RWPE1 (cell line): ENCODE data around the gene ZYG11B.
A peak's percentile ranks its signal among the peaks of the same experiment; 100 is the strongest.
"Not testable (repeated sequence)": the region's sequence is repeated elsewhere in the genome, so short reads cannot be mapped to it uniquely, and the experiment has no call there.

Experiments used
- CTCF ChIA-PET: fragments of 350-600 bp; sonication (Branson Sonifier 250); formaldehyde crosslinking; extraction: SDS; loops from one replicate; lab custom pipeline; 2021; lab: Yijun Ruan, JAX
- POLR2A ChIA-PET: fragments of 400-600 bp; formaldehyde crosslinking; extraction: SDS; loops from one replicate; lab custom pipeline; 2020; ENCODE audit warnings: antibody characterized with exemption; ENCODE audit not compliant: low non-redundant PET; lab: Yijun Ruan, JAX
- DNase-seq: peaks from one replicate; pipeline ENCODE4 v3.0.0; 2012; ENCODE audit warnings: low spot score
- H3K27ac ChIP-seq: fragments of 450-650 bp; 2 replicates; pipeline ENCODE4 v1.5.1; 2017
- CTCF ChIP-seq: fragments of 450-650 bp; conservative IDR thresholded peaks from 2 replicates; pipeline ENCODE4 v1.5.1; 2017; ENCODE audit warnings: low read depth, mild to moderate bottlenecking

The ZYG11B gene

DNA sequence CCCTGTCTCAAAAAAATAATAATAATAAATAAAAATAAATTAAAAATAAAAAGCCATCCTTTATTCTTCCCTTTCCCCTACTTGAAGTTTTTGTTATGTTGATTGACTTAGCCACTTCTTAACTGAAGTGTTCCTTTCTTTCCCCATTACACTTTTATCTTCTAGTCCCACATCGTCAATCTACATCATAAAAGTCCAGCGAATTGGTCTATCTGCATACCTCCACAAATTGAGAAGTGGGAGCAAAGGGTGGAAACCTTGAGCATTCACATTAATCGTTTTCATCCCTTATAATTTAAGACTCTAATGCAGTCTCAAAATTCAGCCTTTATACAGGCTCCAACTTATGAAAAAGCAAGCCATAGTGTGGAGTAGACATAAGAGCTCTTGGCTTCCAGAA lies 109.8 kb downstream of the ZYG11B start:
- POLR2A ChIA-PET = interaction anchor here (0.6 kb wide), 1 partner anchor 111 kb away, joined by 3 read pairs; no protein-coding TSS in a partner anchor
- no peak for DNase-seq
- no peak overlapping the region for H3K27ac ChIP-seq
- TF ChIP-seq CTCF = no peak
- CTCF ChIA-PET = interaction anchor here (0.6 kb wide), 1 partner anchor 12 kb away, joined by 3 read pairs; no protein-coding TSS in a partner anchor

- POLR2A ChIA-PET = interaction anchor here (0.6 kb wide), 1 partner anchor 8 kb away, joined by 3 read pairs; no protein-coding TSS in a partner anchor
- CTCF ChIA-PET, DNase-seq, H3K27ac ChIP-seq: not testable (repeated sequence)
Observed at GRCh38 chr1:52839175-52839574, 112.9 kb downstream of the ZYG11B start.

DNA sequence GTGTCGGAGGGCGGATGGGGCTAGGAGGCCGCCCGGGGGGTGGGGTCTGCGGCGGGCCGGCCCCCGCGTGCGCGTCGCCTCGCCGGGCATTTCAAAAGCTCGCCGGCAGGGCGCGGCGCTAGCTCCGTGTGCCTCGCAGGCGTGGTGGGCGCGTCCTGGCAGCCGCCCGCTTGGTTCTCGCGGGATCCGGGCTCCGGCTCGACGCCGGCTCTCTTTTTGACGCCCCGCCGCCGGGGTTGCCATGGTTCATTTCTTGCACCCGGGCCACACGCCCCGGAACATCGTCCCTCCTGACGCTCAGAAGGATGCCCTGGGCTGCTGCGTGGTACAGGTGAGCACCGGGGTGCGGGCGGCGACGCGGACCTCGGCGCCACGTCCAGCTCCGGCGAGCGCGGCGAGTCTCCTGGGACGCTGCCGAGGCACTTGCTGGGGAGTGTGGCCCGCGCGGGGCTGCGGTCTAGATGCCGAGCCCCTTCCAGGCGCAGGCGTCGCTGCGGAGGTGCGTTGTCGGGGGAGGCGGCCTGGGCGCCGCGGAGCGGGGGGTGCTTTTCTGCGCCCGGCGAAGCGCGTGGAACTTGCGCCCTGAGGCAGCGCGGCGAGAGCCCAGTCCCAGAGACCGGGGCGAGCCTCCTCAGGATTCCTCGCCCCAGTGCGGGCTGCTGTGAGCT lies 116.5 kb downstream of the ZYG11B start, which contains the start of gene ZYG11A:
TSS of gene ZYG11A (plus strand) at position 118 of the 668 bp plus-strand sequence. CDS start at position 242, 124 bp downstream.
- ChIA-PET CTCF (interaction anchor here (0.7 to 1.3 kb wide), 2 partner anchors 17 to 79 kb away, joined by 3 read pairs; partner anchors contain the start of gene ECHDC2), POLR2A (interaction anchor here (0.5 to 1.0 kb wide), 3 partner anchors 25 to 50 kb away, joined by 3 to 6 read pairs (median 5); no protein-coding TSS in a partner anchor)
- TF ChIP-seq CTCF = peak; percentile 22; the same call in 1 of the 2 replicates
- DNase-seq = peak; percentile 84
- peak within 1 kb of the TSS; percentile 82 for H3K27ac ChIP-seq

DNA sequence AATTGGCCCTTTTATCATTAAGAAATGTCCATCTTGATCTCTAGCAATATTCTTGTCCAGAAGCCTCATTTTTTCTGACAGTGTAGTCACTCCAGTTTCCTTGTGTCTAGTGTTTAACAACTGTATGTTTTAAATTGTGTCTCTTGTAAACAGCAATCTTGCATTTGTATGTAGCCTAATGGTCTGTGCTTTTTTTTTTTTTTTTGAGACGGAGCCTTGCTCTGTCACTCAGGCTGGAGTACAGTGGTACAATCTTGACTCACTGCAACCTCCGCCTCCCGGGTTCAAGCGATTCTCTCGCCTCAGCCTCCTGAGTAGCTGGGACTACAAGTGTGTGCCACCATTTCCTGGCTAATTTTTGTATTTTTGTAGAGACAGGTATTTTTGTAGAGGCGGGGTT lies 118.9 kb downstream of the ZYG11B start:
- DNase-seq, POLR2A ChIA-PET, H3K27ac ChIP-seq: not testable (repeated sequence)
- CTCF ChIA-PET = interaction anchor here (0.6 kb wide), 1 partner anchor 92 kb away, joined by 7 read pairs; no protein-coding TSS in a partner anchor

DNA sequence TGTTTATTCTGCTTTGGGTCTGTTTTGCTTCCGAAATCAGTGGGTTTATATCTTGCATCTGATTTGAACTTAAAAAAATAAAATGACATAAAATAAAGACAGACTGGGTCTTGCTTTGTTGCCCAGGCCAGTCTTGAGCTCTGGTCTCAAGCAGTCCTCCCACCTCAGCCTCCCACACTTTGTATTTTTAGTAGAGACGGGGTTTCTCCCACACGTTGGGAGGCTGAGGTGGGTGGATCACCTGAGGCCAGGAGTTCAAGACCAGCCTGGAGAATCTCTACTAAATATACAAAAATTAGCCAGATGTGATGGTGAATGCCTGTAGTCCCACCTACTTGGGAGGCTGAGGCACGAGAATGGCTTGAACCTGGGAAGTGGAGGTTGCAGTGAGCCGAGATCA lies 122.2 kb downstream of the ZYG11B start:
- H3K27ac ChIP-seq = no peak overlapping the region
- ChIA-PET POLR2A (no interaction called here), CTCF (interaction anchor here (0.6 to 0.7 kb wide), 2 partner anchors 12 to 269 kb away, joined by 3 read pairs; no protein-coding TSS in a partner anchor)
- no peak for TF ChIP-seq CTCF
- DNase-seq = no peak

DNA sequence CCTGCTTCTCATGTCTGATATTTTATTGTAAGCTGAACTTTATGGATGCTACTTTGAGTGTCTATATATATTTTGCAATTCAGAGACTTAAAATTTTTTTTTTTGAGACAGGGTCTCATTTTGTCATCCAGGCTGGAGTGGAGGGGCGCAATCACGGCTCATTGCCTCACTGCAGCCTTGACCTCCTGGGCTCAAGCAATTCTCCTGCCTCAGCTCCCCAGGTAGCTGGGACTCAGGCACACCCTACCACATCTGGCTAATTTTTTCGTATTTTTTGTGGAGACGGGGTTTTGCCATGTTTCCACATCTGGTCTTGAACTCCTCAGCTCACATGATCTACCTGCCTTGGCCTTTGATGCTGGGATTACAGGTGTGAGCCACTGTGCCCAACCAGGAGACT lies 124.7 kb downstream of the ZYG11B start:
- H3K27ac ChIP-seq = no peak overlapping the region
- no peak for TF ChIP-seq CTCF
- ChIA-PET POLR2A (no interaction called here), CTCF (interaction anchor here (0.6 kb wide), 1 partner anchor 925 kb away, joined by 4 read pairs; no protein-coding TSS in a partner anchor)
- no peak for DNase-seq

- ChIA-PET CTCF (no interaction called here), POLR2A (interaction anchor here (0.5 kb wide), 1 partner anchor 18 kb away, joined by 4 read pairs; no protein-coding TSS in a partner anchor)
- no peak for TF ChIP-seq CTCF
- no peak overlapping the region for H3K27ac ChIP-seq
- DNase-seq = no peak
Observed at GRCh38 chr1:52852854-52853253, 126.6 kb downstream of the ZYG11B start.
